ENCODE results near the gene HCN1. TPM values are rescaled to one million over a fixed set of nuclear protein-coding genes. Genes with fewer than 3 reads are reported as not detected.

Gene HCN1
- total and polyA plus RNA-seq, 3 donors from 2014 or later: 0.20 to 1.7 (median 1.4) TPM

GRCh38 chr5:45677524-45677923, 18.7 kb downstream of the HCN1 start:
- H3K36me3 ChIP-seq (ENCODE audit: low read depth, missing control alignments): no peaks in the 10 kb centered on the region
- WGBS, 2 donors: 40 to 47% methylated on average over 2 of the region's 2 CpGs
- DNase-seq: no peak
- no peaks in the 10 kb centered on the region for H3K4me1 ChIP-seq
- H3K4me3 ChIP-seq: no peak overlapping the region
- intact Hi-C loops (cut with DNase I; ENCODE audit: low total_unique reads): no loop called here
- TF ChIP-seq, protein P1, sequence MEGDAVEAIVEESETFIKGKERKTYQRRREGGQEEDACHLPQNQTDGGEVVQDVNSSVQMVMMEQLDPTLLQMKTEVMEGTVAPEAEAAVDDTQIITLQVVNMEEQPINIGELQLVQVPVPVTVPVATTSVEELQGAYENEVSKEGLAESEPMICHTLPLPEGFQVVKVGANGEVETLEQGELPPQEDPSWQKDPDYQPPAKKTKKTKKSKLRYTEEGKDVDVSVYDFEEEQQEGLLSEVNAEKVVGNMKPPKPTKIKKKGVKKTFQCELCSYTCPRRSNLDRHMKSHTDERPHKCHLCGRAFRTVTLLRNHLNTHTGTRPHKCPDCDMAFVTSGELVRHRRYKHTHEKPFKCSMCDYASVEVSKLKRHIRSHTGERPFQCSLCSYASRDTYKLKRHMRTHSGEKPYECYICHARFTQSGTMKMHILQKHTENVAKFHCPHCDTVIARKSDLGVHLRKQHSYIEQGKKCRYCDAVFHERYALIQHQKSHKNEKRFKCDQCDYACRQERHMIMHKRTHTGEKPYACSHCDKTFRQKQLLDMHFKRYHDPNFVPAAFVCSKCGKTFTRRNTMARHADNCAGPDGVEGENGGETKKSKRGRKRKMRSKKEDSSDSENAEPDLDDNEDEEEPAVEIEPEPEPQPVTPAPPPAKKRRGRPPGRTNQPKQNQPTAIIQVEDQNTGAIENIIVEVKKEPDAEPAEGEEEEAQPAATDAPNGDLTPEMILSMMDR (IDR thresholded peaks at IDR 0.05): no peak
- TF ChIP-seq POLR2A (IDR thresholded peaks at IDR 0.05): no peak
- no peak overlapping the region for H3K27ac ChIP-seq
- H3K9me3 ChIP-seq: no peaks in the 10 kb centered on the region
- no peaks in the 10 kb centered on the region for H3K27me3 ChIP-seq

DNA sequence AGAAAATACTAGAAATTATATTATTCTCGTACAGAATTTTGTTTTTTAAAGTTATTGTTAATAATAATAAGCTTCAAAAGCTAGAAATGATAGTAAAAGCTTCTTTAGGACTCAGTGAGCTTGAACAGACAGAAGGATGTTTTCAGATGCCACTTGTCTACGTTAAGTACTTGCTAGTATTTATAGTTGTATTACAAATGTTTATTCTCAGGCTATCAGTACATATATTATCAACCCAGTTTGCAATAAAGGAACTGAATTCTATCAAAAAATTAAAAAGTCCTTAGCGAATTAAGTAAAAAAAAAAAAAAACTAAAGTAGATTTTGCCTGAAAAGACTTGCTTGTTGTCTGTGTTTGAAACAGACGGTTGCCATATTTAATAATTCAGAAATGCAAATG, 23.9 kb downstream of the HCN1 start:
- no peaks in the 10 kb centered on the region for H3K4me1 ChIP-seq
- H3K27me3 ChIP-seq: no peaks in the 10 kb centered on the region
- intact Hi-C loops (cut with DNase I; ENCODE audit: low total_unique reads): no loop called here
- H3K36me3 ChIP-seq (ENCODE audit: low read depth, missing control alignments): no peaks in the 10 kb centered on the region
- no peaks in the 10 kb centered on the region for H3K9me3 ChIP-seq
- no peak for DNase-seq
- no peak for TF ChIP-seq POLR2A (IDR thresholded peaks at IDR 0.05)
- TF ChIP-seq, protein P1 (IDR thresholded peaks at IDR 0.05): no peak
- H3K27ac ChIP-seq: no peak overlapping the region
- 76 to 80% methylated on average over 4 of the region's 4 CpGs for WGBS, 2 donors
- no peak overlapping the region for H3K4me3 ChIP-seq

DNA sequence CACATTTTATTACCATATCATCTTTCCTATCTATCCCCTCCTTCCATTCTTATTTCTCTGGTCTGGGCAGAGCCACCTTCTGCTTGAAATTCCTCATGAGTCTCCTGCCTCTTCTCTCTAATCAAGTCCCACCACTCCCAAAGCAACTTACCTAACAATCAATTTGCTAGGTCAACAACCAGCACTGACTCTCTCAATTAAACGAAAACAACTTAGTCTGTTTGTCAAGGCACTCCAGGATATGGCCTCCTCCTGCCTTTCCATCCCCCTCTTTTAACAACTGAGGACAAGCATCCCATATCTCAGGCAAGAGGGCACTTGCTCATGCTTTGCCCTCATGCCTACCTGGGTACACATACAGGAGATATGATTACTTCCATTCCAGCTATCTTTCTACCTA, 47.4 kb downstream of the HCN1 start:
- Histone ChIP-seq H3K9me3 (no peaks in the 10 kb centered on the region), H3K4me3 (no peak overlapping the region), H3K27ac (no peak overlapping the region), H3K4me1 (no peaks in the 10 kb centered on the region), H3K36me3 (ENCODE audit: low read depth, missing control alignments) (no peaks in the 10 kb centered on the region), H3K27me3 (no peaks in the 10 kb centered on the region)
- WGBS, 2 donors: 30 to 55% methylated on average over 1 of the region's 1 CpG
- intact Hi-C loops (cut with DNase I; ENCODE audit: low total_unique reads): no loop called here
- TF ChIP-seq, protein P1 (IDR thresholded peaks at IDR 0.05): no peak
- no peak for TF ChIP-seq POLR2A (IDR thresholded peaks at IDR 0.05)
- no peak for DNase-seq

- intact Hi-C loops (cut with DNase I; ENCODE audit: low total_unique reads): no loop called here
Observed at GRCh38 chr5:45643056-45643455, 53.1 kb downstream of the HCN1 start.

DNA sequence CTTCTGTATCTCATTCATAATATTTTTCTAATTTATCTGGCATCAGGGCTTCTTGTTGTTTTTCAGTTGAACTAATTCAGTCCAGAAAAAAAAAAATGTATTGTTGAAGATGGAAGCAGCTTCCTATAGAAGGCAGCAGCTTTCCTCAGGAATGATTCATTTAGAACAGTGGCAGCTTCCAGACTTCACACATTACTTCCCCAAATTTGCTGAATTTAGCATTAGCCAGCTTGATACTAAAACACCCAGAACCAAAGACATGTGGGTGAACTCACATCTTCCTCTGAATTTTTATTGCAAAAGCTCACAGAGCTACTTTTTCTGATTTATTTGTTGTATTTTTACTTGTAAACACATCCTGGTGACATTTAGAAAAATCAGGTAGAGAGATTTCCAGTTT, 53.8 kb downstream of the HCN1 start:
- Histone ChIP-seq H3K4me1 (no peaks in the 10 kb centered on the region), H3K36me3 (ENCODE audit: low read depth, missing control alignments) (no peaks in the 10 kb centered on the region), H3K4me3 (no peak overlapping the region), H3K27ac (no peak overlapping the region), H3K9me3 (no peaks in the 10 kb centered on the region), H3K27me3 (no peaks in the 10 kb centered on the region)
- intact Hi-C loops (cut with DNase I; ENCODE audit: low total_unique reads): no loop called here
- TF ChIP-seq, protein P1 (IDR thresholded peaks at IDR 0.05): no peak
- TF ChIP-seq POLR2A (IDR thresholded peaks at IDR 0.05): no peak
- no peak for DNase-seq

More at GRCh38 chr5:45643056-45643455, 53.1 kb downstream of the HCN1 start:
- no peaks in the 10 kb centered on the region for H3K36me3 ChIP-seq (ENCODE audit: low read depth, missing control alignments)
- H3K27me3 ChIP-seq: no peaks in the 10 kb centered on the region
- no peak overlapping the region for H3K4me3 ChIP-seq
- no peak for DNase-seq
- H3K4me1 ChIP-seq: no peaks in the 10 kb centered on the region
- no peak overlapping the region for H3K27ac ChIP-seq
- H3K9me3 ChIP-seq: no peaks in the 10 kb centered on the region
- no peak for TF ChIP-seq POLR2A (IDR thresholded peaks at IDR 0.05)
- TF ChIP-seq, protein P1 (IDR thresholded peaks at IDR 0.05): no peak
